ENCODE measurements around the gene NECAB2.

Gene NECAB2

DNA sequence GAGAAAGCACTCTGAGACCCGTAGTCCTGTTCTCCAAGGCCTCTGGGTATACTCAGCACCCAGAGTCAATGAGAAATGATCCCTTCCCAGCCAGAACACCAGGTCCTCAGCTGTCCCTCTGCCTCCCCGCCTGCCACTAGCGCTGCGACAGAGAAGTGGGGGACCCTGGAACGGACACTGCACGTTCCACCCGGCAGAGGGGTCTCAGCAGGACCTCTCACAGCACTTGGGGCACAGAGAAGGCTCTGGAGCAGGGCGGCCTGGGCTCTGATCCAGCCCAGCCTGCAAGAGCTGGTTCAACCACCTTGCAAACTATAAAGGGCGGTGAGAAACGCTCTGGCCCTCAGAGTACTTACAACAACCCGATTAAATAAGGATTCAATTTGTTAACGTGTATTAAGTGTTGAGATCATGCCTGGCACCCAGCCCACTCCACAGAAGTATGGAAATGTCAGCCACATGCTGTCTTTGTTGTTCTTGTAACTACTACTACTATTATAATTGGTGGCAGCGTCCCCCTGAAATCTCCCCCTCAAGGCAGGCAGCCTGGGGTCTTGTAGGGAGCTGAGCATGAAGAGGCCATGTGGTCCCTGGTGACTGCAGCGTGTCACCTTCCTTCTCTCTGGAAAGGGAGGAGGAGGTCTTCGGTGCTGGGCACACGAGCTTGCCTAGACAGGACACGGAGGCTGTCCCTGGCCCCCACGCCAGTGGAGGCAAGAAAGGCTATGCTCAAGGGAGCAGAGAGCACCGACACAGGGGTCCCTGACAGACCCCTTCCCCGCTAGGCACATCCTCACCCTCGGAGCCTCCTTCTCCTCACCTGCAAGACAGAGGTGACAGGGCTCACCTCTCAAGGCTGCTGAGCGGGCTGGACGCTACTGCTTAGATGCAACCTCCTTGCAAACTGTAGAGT, 12.6 kb upstream of the NECAB2 start:
- Histone ChIP-seq H3K4me3 (ENCODE audit: low read length) (peak overlapping the region; percentile 83), H3K9me3 (ENCODE audit: control insufficient read depth, low read length) (no peaks in the 10 kb centered on the region), H3K9ac (ENCODE audit: low read length) (peak overlapping the region; percentile 88), H3K27me3 (replicated peaks; ENCODE audit: control insufficient read depth, insufficient read depth, low read length) (no peaks in the 10 kb centered on the region), H3K36me3 (ENCODE audit: control insufficient read depth, insufficient read depth, low read length, severe bottlenecking) (peaks cover 25% of the 10 kb centered on the region), H3K4me1 (ENCODE audit: control insufficient read depth, insufficient read depth, low read length) (peaks cover 52% of the 10 kb centered on the region)
- DNase-seq (ENCODE audit: low read depth): peak; percentile 44

DNA sequence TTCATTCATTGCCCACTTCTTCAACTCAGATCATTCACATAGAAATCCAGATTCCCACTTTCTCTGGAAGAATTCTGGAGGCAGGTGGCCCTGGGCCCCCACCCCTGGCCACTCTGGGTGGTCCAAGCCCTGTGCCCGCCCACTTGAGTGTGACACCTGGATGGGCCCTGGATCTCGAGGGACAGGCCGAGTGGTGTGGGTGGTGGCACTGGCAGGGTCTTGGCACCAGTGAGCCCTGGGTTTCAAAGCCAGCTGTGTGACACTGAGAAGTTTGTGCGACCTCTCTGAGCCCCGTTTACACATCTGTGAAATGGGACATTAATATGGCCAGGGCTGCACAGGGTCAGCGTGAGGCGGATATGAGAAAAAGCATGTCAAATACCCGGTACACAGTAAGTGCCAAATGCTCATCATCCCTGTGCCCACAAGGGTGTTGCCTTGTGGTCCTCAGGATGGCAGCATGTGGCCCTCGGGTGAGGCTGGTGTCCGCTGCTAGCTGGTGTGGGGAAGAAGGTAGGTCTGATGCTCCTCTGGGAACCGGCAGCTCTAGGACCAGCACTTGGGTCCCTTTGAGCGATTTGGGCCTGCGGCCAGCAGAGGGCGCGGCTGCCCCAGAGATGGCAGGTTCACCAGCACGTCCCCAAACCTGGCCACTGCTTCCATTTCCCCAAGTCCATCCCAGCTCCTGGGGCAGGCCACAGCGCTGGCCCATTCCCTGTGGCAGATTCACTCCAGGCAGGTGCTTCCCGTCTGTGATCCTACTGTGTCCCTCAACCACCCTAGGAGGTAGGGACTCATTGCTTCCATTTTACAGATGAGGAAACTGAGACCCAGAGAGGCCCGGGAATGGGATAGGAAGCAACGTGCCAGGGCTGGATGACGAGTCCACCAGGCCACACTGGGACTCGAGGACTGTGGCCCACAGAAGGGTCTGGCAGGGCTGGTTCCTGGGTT, 11.4 kb upstream of the NECAB2 start:
- Histone ChIP-seq H3K36me3 (ENCODE audit: control insufficient read depth, insufficient read depth, low read length, severe bottlenecking) (peaks cover 37% of the 10 kb centered on the region), H3K9ac (ENCODE audit: low read length) (no peak overlapping the region), H3K4me3 (ENCODE audit: low read length) (no peak overlapping the region), H3K9me3 (ENCODE audit: control insufficient read depth, low read length) (no peaks in the 10 kb centered on the region), H3K27me3 (replicated peaks; ENCODE audit: control insufficient read depth, insufficient read depth, low read length) (no peaks in the 10 kb centered on the region), H3K4me1 (ENCODE audit: control insufficient read depth, insufficient read depth, low read length) (peaks cover 52% of the 10 kb centered on the region)
- DNase-seq (ENCODE audit: low read depth): peak; percentile 81

DNA sequence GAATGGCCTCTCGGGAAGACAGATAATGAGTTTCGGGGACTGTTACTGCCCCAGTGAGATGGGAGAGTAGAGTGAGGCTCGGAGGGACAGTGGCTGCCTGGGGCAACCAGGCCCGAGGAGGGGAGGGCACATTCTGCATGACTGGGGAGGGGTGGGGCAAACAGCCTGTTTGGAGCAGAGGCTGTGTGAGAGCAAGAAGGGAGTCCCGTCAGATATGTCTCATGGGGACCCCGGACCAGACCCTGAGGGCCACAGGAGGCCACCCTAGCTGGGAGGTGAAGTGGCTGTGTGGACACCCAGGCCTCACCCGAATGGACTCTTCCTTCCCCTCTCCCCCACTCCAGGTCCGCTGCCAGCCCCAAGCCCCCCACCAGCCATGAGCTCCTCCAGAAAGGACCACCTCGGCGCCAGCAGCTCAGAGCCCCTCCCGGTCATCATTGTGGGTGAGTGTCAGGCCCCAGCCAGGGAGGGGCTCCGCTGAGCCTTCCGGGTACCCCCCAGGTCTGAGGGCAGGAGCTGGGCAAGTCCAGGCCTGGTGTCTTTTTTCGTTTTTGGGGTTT, 10.7 kb upstream of the NECAB2 start:
- H3K4me3 ChIP-seq (ENCODE audit: low read length): no peak overlapping the region
- H3K27me3 ChIP-seq (replicated peaks; ENCODE audit: control insufficient read depth, insufficient read depth, low read length): no peaks in the 10 kb centered on the region
- DNase-seq (ENCODE audit: low read depth): no peak
- no peaks in the 10 kb centered on the region for H3K9me3 ChIP-seq (ENCODE audit: control insufficient read depth, low read length)
- no peak overlapping the region for H3K9ac ChIP-seq (ENCODE audit: low read length)
- H3K4me1 ChIP-seq (ENCODE audit: control insufficient read depth, insufficient read depth, low read length): peaks cover 51% of the 10 kb centered on the region
- H3K36me3 ChIP-seq (ENCODE audit: control insufficient read depth, insufficient read depth, low read length, severe bottlenecking): peaks cover 43% of the 10 kb centered on the region

- H3K4me1 ChIP-seq (ENCODE audit: control insufficient read depth, insufficient read depth, low read length): peaks cover 47% of the 10 kb centered on the region
- no peak overlapping the region for H3K4me3 ChIP-seq (ENCODE audit: low read length)
- no peaks in the 10 kb centered on the region for H3K9me3 ChIP-seq (ENCODE audit: control insufficient read depth, low read length)
- no peak overlapping the region for H3K9ac ChIP-seq (ENCODE audit: low read length)
- DNase-seq (ENCODE audit: low read depth): no peak
- H3K27me3 ChIP-seq (replicated peaks; ENCODE audit: control insufficient read depth, insufficient read depth, low read length): no peaks in the 10 kb centered on the region
- H3K36me3 ChIP-seq (ENCODE audit: control insufficient read depth, insufficient read depth, low read length, severe bottlenecking): peaks cover 52% of the 10 kb centered on the region
These were observed 9.8 kb upstream of the NECAB2 start for GRCh38 chr16:83958137-83958845.

- Histone ChIP-seq H3K9ac (ENCODE audit: low read length) (peak overlapping the region; percentile 15), H3K9me3 (ENCODE audit: control insufficient read depth, low read length) (no peaks in the 10 kb centered on the region), H3K27me3 (replicated peaks; ENCODE audit: control insufficient read depth, insufficient read depth, low read length) (no peaks in the 10 kb centered on the region), H3K4me1 (ENCODE audit: control insufficient read depth, insufficient read depth, low read length) (peaks cover 42% of the 10 kb centered on the region), H3K4me3 (ENCODE audit: low read length) (no peak overlapping the region), H3K36me3 (ENCODE audit: control insufficient read depth, insufficient read depth, low read length, severe bottlenecking) (peaks cover 57% of the 10 kb centered on the region)
- DNase-seq (ENCODE audit: low read depth): no peak
These were observed 9.0 kb upstream of the NECAB2 start for GRCh38 chr16:83958846-83959565.

DNA sequence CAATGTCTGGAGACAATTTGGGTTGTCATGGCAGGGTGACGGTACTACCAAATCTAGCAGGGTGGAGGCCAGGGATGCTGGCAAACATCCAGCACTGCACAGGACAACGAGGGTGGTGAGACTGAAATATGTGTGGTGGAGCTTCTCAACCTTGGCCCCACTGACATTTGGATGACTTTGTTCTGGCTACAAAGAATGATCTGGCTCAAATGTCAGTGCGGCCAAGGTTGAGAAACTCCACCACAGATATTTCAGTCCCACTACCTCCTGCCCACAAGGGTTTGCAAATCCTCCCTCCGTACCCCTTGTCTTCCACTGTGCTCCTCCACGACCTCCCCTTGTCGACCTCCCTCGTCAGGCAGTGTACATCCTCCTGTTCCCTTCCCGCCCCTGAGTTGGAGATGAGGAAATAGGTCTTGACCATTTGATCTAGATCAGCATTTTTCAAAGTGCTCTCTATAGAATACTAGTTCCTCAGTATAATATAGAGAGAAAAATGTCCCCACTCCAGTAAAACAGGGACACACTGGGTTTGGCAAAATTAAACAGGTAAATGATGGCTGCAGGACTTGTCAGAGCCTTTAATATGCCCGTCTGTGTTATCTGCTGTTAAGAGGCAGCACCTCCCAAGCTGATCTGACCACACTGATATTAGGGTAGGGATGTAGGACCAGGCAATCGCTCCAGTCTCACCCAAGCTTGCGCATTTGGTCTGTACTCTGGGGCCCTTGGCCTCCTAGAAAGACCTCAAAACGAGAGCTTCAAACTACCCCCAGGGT, 8.2 kb upstream of the NECAB2 start:
- no peak for DNase-seq (ENCODE audit: low read depth)
- Histone ChIP-seq H3K9me3 (ENCODE audit: control insufficient read depth, low read length) (no peaks in the 10 kb centered on the region), H3K27me3 (replicated peaks; ENCODE audit: control insufficient read depth, insufficient read depth, low read length) (no peaks in the 10 kb centered on the region), H3K9ac (ENCODE audit: low read length) (peak overlapping the region; percentile 34), H3K4me3 (ENCODE audit: low read length) (no peak overlapping the region), H3K4me1 (ENCODE audit: control insufficient read depth, insufficient read depth, low read length) (peaks cover 34% of the 10 kb centered on the region), H3K36me3 (ENCODE audit: control insufficient read depth, insufficient read depth, low read length, severe bottlenecking) (peaks cover 64% of the 10 kb centered on the region)

DNA sequence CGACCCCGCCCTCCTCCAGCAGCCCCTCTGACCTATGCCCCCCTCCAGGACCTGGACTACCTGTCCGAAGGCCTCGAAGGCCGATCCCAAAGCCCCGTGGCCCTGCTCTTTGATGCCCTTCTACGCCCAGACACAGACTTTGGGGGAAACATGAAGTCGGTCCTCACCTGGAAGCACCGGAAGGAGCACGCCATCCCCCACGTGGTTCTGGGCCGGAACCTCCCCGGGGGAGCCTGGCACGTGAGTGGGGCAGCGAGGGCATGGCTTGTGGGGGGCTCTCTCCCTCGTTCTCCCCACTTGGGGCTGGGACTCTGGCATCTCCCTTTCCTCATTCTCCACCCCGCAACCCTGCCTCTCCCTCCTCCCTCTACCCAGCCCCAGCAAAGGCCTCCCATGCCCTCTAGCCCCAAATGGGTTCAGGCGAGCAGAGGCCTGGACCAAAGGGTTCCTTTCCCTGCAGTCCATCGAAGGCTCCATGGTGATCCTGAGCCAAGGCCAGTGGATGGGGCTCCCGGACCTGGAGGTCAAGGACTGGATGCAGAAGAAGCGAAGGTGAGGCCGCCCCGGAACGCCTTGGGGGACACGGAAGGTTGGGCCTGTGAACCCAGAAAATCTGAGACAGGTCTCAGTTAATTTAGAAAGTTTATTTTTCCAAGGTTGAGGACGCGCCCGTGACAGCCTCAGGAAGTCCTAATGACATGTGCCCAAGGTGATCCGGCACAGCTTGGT, 7.4 kb upstream of the NECAB2 start:
- no peaks in the 10 kb centered on the region for H3K27me3 ChIP-seq (replicated peaks; ENCODE audit: control insufficient read depth, insufficient read depth, low read length)
- H3K9ac ChIP-seq (ENCODE audit: low read length): no peak overlapping the region
- DNase-seq (ENCODE audit: low read depth): no peak
- H3K9me3 ChIP-seq (ENCODE audit: control insufficient read depth, low read length): no peaks in the 10 kb centered on the region
- H3K36me3 ChIP-seq (ENCODE audit: control insufficient read depth, insufficient read depth, low read length, severe bottlenecking): peaks cover 72% of the 10 kb centered on the region
- no peak overlapping the region for H3K4me3 ChIP-seq (ENCODE audit: low read length)
- H3K4me1 ChIP-seq (ENCODE audit: control insufficient read depth, insufficient read depth, low read length): peaks cover 25% of the 10 kb centered on the region

DNA sequence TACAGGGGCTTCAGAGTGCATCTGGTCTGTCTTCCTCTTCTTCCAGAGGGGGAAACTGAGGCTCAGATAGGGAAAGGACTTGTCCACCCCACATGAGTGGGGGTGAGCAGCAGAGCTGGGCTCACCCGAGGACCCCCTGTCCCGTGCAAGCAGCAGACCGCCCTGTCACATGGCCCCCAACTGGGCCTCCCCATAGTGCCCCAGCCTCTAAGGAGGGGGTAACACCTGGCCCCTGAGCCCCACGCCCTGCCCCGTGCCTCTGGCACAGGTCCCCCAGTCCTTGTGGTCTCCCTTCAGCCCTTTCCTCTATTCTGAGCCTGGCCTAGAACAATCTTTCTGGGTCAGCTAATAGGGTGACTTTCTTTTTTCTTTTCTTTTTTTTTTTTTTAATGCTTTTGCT, 6.5 kb upstream of the NECAB2 start:
- no peak for DNase-seq (ENCODE audit: low read depth)
- Histone ChIP-seq H3K4me1 (ENCODE audit: control insufficient read depth, insufficient read depth, low read length) (peaks cover 25% of the 10 kb centered on the region), H3K9ac (ENCODE audit: low read length) (no peak overlapping the region), H3K9me3 (ENCODE audit: control insufficient read depth, low read length) (no peaks in the 10 kb centered on the region), H3K36me3 (ENCODE audit: control insufficient read depth, insufficient read depth, low read length, severe bottlenecking) (peaks cover 73% of the 10 kb centered on the region), H3K27me3 (replicated peaks; ENCODE audit: control insufficient read depth, insufficient read depth, low read length) (no peaks in the 10 kb centered on the region), H3K4me3 (ENCODE audit: low read length) (no peak overlapping the region)

GRCh38 chr16:83963277-83964119, 4.5 kb upstream of the NECAB2 start:
- H3K9ac ChIP-seq (ENCODE audit: low read length): no peak overlapping the region
- no peaks in the 10 kb centered on the region for H3K27me3 ChIP-seq (replicated peaks; ENCODE audit: control insufficient read depth, insufficient read depth, low read length)
- no peak for DNase-seq (ENCODE audit: low read depth)
- H3K4me1 ChIP-seq (ENCODE audit: control insufficient read depth, insufficient read depth, low read length): peaks cover 21% of the 10 kb centered on the region
- peaks cover 67% of the 10 kb centered on the region for H3K36me3 ChIP-seq (ENCODE audit: control insufficient read depth, insufficient read depth, low read length, severe bottlenecking)
- no peaks in the 10 kb centered on the region for H3K9me3 ChIP-seq (ENCODE audit: control insufficient read depth, low read length)
- H3K4me3 ChIP-seq (ENCODE audit: low read length): no peak overlapping the region
